ENCODE measurements around the gene SLC6A19. TPM values are rescaled to one million over a fixed set of nuclear protein-coding genes. Genes with fewer than 3 reads are reported as not detected.

The SLC6A19 gene
- total and polyA plus RNA-seq, 9 of the 15 experiments (the other 6 are each of a cell fraction or from before 2014, with no cell fraction given) = 0.03 to 1.6 (median 0.59) TPM

- TF ChIP-seq ARID3A (IDR thresholded peaks at IDR 0.05; ENCODE audit: borderline replicate concordance, low read depth, low read length) (no peak), ERF (CRISPR knock-in tag; IDR thresholded peaks at IDR 0.05) (peak; percentile 43; the same call in 1 of the 2 replicates), PKNOX1 (IDR thresholded peaks at IDR 0.05) (no peak), EP300 (IDR thresholded peaks at IDR 0.05; ENCODE audit: low read length) (peak; percentile 3; the same call in 1 of the 2 replicates), E2F5 (CRISPR knock-in tag; IDR thresholded peaks at IDR 0.05) (no peak), ZNF277 (CRISPR knock-in tag; IDR thresholded peaks at IDR 0.05; ENCODE audit: borderline replicate concordance) (no peak), ZBTB7A (IDR thresholded peaks at IDR 0.05; ENCODE audit: borderline replicate concordance, control insufficient read depth, low read depth, low read length) (no peak), PHB2 (IDR thresholded peaks at IDR 0.05; ENCODE audit: low read depth) (no peak), HIVEP1 (CRISPR knock-in tag; IDR thresholded peaks at IDR 0.05) (peak; percentile 52; the same call in 1 of the 2 replicates), EZH2 (IDR thresholded peaks at IDR 0.05; ENCODE audit: borderline replicate concordance, low read depth, low read length) (no peak), ZBTB2 (IDR thresholded peaks at IDR 0.05) (no peak), SMAD3 (CRISPR knock-in tag; conservative IDR thresholded peaks at IDR 0.05) (no peak), MCM5 (IDR thresholded peaks at IDR 0.05; ENCODE audit: low read depth) (no peak), TFE3 (CRISPR knock-in tag; IDR thresholded peaks at IDR 0.05) (no peak), ELF4 (CRISPR knock-in tag; IDR thresholded peaks at IDR 0.05) (no peak), CC2D1A (IDR thresholded peaks at IDR 0.05) (no peak), ATF1 (CRISPR knock-in tag; IDR thresholded peaks at IDR 0.05) (no peak), ATF1 (tag; IDR thresholded peaks at IDR 0.05) (0 out of 2 replicates have a peak, but pooled peaks have one; percentile 26), PPARD (CRISPR knock-in tag; IDR thresholded peaks at IDR 0.05) (no peak), E2F1 (CRISPR knock-in tag; IDR thresholded peaks at IDR 0.05) (no peak)
Observed at GRCh38 chr5:1201327-1202025, at the start of gene SLC6A19 (continued).

All from K562 (cell line).